ENCODE measurements around the gene MID1.

- TF ChIP-seq CTCF (IDR thresholded peaks at IDR 0.05; ENCODE audit: insufficient read depth, low read depth, low read length): no peak
- no peak for TF ChIP-seq EZH2 (IDR thresholded peaks at IDR 0.05; ENCODE audit: insufficient read depth, low read length)
These were observed 172.7 kb downstream of the MID1 start for GRCh38 chrX:10447564-10448214.

Measured in astrocyte (in vitro differentiated cells and primary cell).